Endothelial cell of umbilical vein (primary cell): ENCODE measurements around the gene C17orf78. TPM values are rescaled to one million over a fixed set of nuclear protein-coding genes. Genes with fewer than 3 reads are reported as not detected.
A peak's percentile ranks its signal among the peaks of the same experiment; 100 is the strongest.

Experiments
- BruUV-seq: library from RNA; stranded (reverse); fragments of 400-500 nt; replicated peaks from 2 replicates; lab custom pipeline; 2021; lab: Mats Ljungman, UMichigan
- CTCF ChIA-PET: fragments of 300-600, 350-600 bp; sonication (Branson Sonifier 250); formaldehyde crosslinking; loops from one replicate; lab custom pipeline; 2021; ENCODE audit warnings: antibody characterized with exemption, inconsistent platforms; lab: Charles Lee
- POLR2A ChIA-PET: fragments of 300-600, 350-600 bp; sonication (Branson Sonifier 250); formaldehyde crosslinking; loops from one replicate; lab custom pipeline; 2021; ENCODE audit warnings: antibody characterized with exemption, inconsistent platforms; lab: Charles Lee
- DNase-seq: peaks from one replicate; pipeline ENCODE4 v3.0.0-alpha.2; 2011; ENCODE audit warnings: low read depth, low spot score
- FAIRE-seq: peaks from 2 replicates; lab custom pipeline; 2011; peaks lifted over from hg19 to GRCh38; lab: Jason Lieb, UNC
- H2AFZ ChIP-seq: 2 replicates; pipeline ENCODE4 v1.6.0; 2012; ENCODE audit warnings: low read depth, low read length, control low read depth, inconsistent platforms
- H3K27ac ChIP-seq: 2 replicates; pipeline ENCODE4 v1.5.1; 2011; ENCODE audit warnings: low read depth, mild to moderate bottlenecking, control low read depth, low read length, moderate library complexity; ENCODE audit not compliant: insufficient read depth
- H3K27me3 ChIP-seq, 2 experiments: 2 replicates each; pipeline versions ENCODE4 v1.6.0 to v1.6.1; 2011; ENCODE audit warnings: low read length in 2 of 2, mixed read lengths in 1 of 2; ENCODE audit not compliant: control insufficient read depth in 2 of 2, insufficient read depth in 2 of 2
- H3K36me3 ChIP-seq, 2 experiments: 2 replicates in 1 of 2; 3 replicates in 1 of 2; pipeline ENCODE4 v1.5.1; 2011; ENCODE audit warnings: low read length in 2 of 2, mild to moderate bottlenecking in 1 of 2, moderate library complexity in 1 of 2; ENCODE audit not compliant: control insufficient read depth in 2 of 2, insufficient read depth in 2 of 2; ENCODE audit errors: extremely low read depth in 1 of 2
- H3K4me1 ChIP-seq: 3 replicates; pipeline ENCODE4 v1.5.1; 2011; ENCODE audit warnings: mild to moderate bottlenecking, low read length; ENCODE audit not compliant: control insufficient read depth, insufficient read depth; ENCODE audit errors: extremely low read depth
- H3K4me2 ChIP-seq: 2 replicates; pipeline ENCODE4 v1.6.1; 2011; ENCODE audit warnings: low read length, control low read depth, mixed read lengths; ENCODE audit not compliant: insufficient read depth
- H3K4me3 ChIP-seq, 3 experiments: fragments of 200-600 bp in 1 of 3; sonication (generic), shearing (Covaris generic) in 1 of 3; replicated peaks in 1 of 3; 2 replicates each; pipeline ENCODE4 v1.5.1; 2011 to 2016; ENCODE audit warnings: control low read depth in 3 of 3, low read length in 3 of 3, mild to moderate bottlenecking in 2 of 3, inconsistent platforms in 1 of 3, low read depth in 1 of 3, moderate library complexity in 1 of 3; ENCODE audit not compliant: insufficient read depth in 1 of 3
- H3K79me2 ChIP-seq: 2 replicates; pipeline ENCODE4 v1.6.0; 2012; ENCODE audit warnings: low read length, inconsistent platforms; ENCODE audit not compliant: control insufficient read depth, insufficient read depth
- H3K9ac ChIP-seq: replicated peaks from 2 replicates; pipeline ENCODE3; 2011; ENCODE audit warnings: low read length, control low read depth; ENCODE audit not compliant: insufficient read depth; ENCODE audit errors: extremely low read depth
- H3K9me1 ChIP-seq: replicated peaks from 3 replicates; pipeline ENCODE4 v1.6.0; 2011; ENCODE audit warnings: mild to moderate bottlenecking, low read length; ENCODE audit not compliant: control insufficient read depth, insufficient read depth; ENCODE audit errors: extremely low read depth
- H3K9me3 ChIP-seq: replicated peaks from 2 replicates; pipeline ENCODE4 v1.5.1; 2012; ENCODE audit warnings: low read length, inconsistent platforms; ENCODE audit not compliant: control insufficient read depth, insufficient read depth
- H4K20me1 ChIP-seq: replicated peaks from 2 replicates; pipeline ENCODE3; 2011; ENCODE audit warnings: mild to moderate bottlenecking, low read length; ENCODE audit not compliant: control insufficient read depth, insufficient read depth; ENCODE audit errors: extremely low read depth
- EZH2 ChIP-seq: IDR thresholded peaks from 2 replicates; pipeline ENCODE4 v1.6.1; 2012; ENCODE audit warnings: borderline replicate concordance, low read depth, mild to moderate bottlenecking, moderate library complexity, low read length, inconsistent platforms; ENCODE audit not compliant: severe bottlenecking
- FOS ChIP-seq: IDR thresholded peaks from 2 replicates; pipeline ENCODE4 v1.6.1; 2011; ENCODE audit warnings: mild to moderate bottlenecking, low read length, moderate library complexity, borderline replicate concordance; ENCODE audit not compliant: insufficient read depth
- JUN ChIP-seq: IDR thresholded peaks from 2 replicates; pipeline ENCODE4 v1.6.1; 2011; ENCODE audit warnings: borderline replicate concordance, low read depth; ENCODE audit not compliant: insufficient read length, insufficient read depth
- POLR2A ChIP-seq: IDR thresholded peaks from 2 replicates; pipeline ENCODE4 v1.6.1; 2012; ENCODE audit warnings: low read depth, mild to moderate bottlenecking, control low read depth, low read length
- POLR2AphosphoS5 ChIP-seq: IDR thresholded peaks from 2 replicates; pipeline ENCODE4 v1.6.1; 2012; ENCODE audit warnings: low read depth, mild to moderate bottlenecking, control low read depth, low read length, moderate library complexity; ENCODE audit not compliant: insufficient read depth
- dilution Hi-C: fragments of 300-500 bp; cut with MboI; formaldehyde crosslinking; loops from one replicate; pipeline ENCODE4 v1.15.0; 2019; ENCODE audit warnings: low sequenced_read_pairs; ENCODE audit not compliant: extremely low pct_ligation_motif_present
- intact Hi-C: fragments of 100-400 bp; cut with micrococcal nuclease; formaldehyde crosslinking; loops from one replicate; pipeline ENCODE4 v1.10.0; 2022
- polyA plus RNA-seq, 4 experiments: library from polyadenylated mRNA; depleted of rRNA in 3 of 4; stranded (reverse) in 3 of 4; unstranded in 1 of 4; fragments of >200 nt; gene quantifications; 2 replicates each; pipeline versions ENCODE4 v1.2.1 to v1.2.3, GENCODE V29; 2011 to 2012; ENCODE audit warnings: missing spikeins in 1 of 4
- total RNA-seq: library from RNA; stranded (reverse); gene quantifications from 2 replicates; pipeline ENCODE4 v1.2.3, GENCODE V29; 2021
- TF ChIP-seq, protein P1 (sequence below), 2 donors: IDR thresholded peaks; 1 replicate in 1 of 2; 2 replicates in 1 of 2; pipeline ENCODE4 v1.5.1; 2011; ENCODE audit warnings: low read length in 2 of 2, mild to moderate bottlenecking in 2 of 2, moderate library complexity in 2 of 2, control low read depth in 1 of 2, inconsistent platforms in 1 of 2, low read depth in 1 of 2; ENCODE audit not compliant: insufficient read depth in 1 of 2; ENCODE audit errors: extremely low read depth in 1 of 2
- TF ChIP-seq, protein P2 (sequence below): IDR thresholded peaks from 2 replicates; pipeline ENCODE4 v1.6.1; 2011; ENCODE audit not compliant: insufficient read depth, insufficient read length

Gene C17orf78
- total and polyA plus RNA-seq, 2 donors (not counting 3 experiments of a cell fraction or from before 2014, with no cell fraction given) = not detected

DNA sequence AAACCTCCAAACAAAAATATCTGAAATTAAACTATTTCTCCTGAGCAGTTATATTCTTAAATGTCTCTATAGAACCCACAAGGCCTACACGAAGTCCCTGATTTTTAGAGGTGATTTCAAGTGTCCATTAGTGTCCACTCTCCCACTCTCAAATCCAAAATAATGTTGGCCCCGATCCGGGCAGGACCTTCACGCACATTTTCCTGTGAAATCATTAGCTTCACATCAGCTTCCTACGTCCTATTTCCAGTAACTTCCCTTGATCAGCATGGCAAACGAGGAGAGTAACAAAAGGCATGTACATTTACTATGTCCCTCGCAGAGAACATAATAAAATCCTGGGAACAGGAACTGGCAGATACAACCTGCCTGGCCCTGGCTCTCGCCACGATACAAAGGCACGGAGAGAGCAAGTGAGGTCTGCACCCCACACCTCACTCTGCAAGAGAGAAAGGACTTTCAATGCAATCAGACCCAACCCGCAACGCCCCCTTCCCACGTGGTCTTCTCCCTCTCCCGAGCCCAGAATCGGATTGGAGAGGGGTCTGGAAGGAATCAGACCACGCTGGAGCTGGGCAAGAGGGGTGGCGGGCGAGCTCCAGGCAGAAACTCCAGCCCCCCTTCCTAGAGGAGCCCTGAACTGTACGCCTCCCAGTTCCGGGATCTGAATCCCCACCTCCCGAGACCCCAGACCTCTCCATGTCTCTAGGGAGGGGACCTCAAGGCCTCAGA is 17.5 kb upstream of the C17orf78 start:
- H3K9me1 ChIP-seq = no peaks in the 10 kb centered on the region
- dilution Hi-C loops = no loop called here
- FAIRE-seq (no peak), DNase-seq (peak; percentile 78)
- no peaks in the 10 kb centered on the region for H4K20me1 ChIP-seq
- peaks cover 55% of the 10 kb centered on the region for H3K79me2 ChIP-seq
- peak overlapping the region; percentile 54 for H2AFZ ChIP-seq
- intact Hi-C loops = loop anchor here (5.0 kb wide), 3 partner anchors 49 to 811 kb away; partner anchors contain the start of genes ACACA and TADA2A
- H3K27ac ChIP-seq = peak overlapping the region; percentile 50
- no peaks in the 10 kb centered on the region for H3K9me3 ChIP-seq
- H3K4me3 ChIP-seq = peak overlapping the region; percentile 47 to 89 (median 84)
- TF ChIP-seq POLR2AphosphoS5 (no peak), FOS (no peak), EZH2 (no peak), POLR2A (peak; percentile 42), JUN (no peak)
- TF ChIP-seq, protein P1, sequence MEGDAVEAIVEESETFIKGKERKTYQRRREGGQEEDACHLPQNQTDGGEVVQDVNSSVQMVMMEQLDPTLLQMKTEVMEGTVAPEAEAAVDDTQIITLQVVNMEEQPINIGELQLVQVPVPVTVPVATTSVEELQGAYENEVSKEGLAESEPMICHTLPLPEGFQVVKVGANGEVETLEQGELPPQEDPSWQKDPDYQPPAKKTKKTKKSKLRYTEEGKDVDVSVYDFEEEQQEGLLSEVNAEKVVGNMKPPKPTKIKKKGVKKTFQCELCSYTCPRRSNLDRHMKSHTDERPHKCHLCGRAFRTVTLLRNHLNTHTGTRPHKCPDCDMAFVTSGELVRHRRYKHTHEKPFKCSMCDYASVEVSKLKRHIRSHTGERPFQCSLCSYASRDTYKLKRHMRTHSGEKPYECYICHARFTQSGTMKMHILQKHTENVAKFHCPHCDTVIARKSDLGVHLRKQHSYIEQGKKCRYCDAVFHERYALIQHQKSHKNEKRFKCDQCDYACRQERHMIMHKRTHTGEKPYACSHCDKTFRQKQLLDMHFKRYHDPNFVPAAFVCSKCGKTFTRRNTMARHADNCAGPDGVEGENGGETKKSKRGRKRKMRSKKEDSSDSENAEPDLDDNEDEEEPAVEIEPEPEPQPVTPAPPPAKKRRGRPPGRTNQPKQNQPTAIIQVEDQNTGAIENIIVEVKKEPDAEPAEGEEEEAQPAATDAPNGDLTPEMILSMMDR (IDR thresholded peaks at IDR 0.05; ENCODE audit: extremely low read depth in 1 of 2, insufficient read depth in 1 of 2, low read depth in 1 of 2, low read length in 2 of 2) = no peak
- TF ChIP-seq, protein P2, sequence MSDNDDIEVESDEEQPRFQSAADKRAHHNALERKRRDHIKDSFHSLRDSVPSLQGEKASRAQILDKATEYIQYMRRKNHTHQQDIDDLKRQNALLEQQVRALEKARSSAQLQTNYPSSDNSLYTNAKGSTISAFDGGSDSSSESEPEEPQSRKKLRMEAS = peak; percentile 78
- ChIA-PET POLR2A (interaction anchor here (0.5 kb wide), 2 partner anchors 10 to 906 kb away, joined by 3 read pairs; no protein-coding TSS in a partner anchor), CTCF (interaction anchor here (0.6 to 2.8 kb wide), 8 partner anchors 9 to 49 kb away, joined by 3 to 41 read pairs (median 4); no protein-coding TSS in a partner anchor)
- peaks cover 0 to 3% of the 10 kb centered on the region in 2 experiments for H3K36me3 ChIP-seq
- H3K27me3 ChIP-seq = no peaks in the 10 kb centered on the region
- peaks cover 21% of the 10 kb centered on the region for H3K4me1 ChIP-seq
- H3K9ac ChIP-seq = peak overlapping the region; percentile 72
- BruUV-seq = TSS peak; percentile 31
- H3K4me2 ChIP-seq = peak overlapping the region; percentile 92
